HEK293 (cell line): ENCODE measurements around the gene HSPB2.

Experiments used
- KLF16 ChIP-seq: fragments of 450-650 bp; formaldehyde crosslinking; IDR thresholded peaks from 2 replicates; pipeline ENCODE4 v1.5.1; 2017; ENCODE audit warnings: missing biosample characterization, missing genetic modification characterization
- RBAK ChIP-seq: fragments of 450-650 bp; formaldehyde crosslinking; IDR thresholded peaks from 2 replicates; pipeline ENCODE4 v1.5.1; 2016; ENCODE audit warnings: missing biosample characterization, missing genetic modification characterization
- REPIN1 ChIP-seq: fragments of 450-650 bp; formaldehyde crosslinking; IDR thresholded peaks from 2 replicates; pipeline ENCODE4 v1.5.1; 2017; ENCODE audit warnings: missing biosample characterization, missing genetic modification characterization, low read depth
- ZBTB1 ChIP-seq: fragments of 450-650 bp; formaldehyde crosslinking; IDR thresholded peaks from 2 replicates; pipeline ENCODE4 v1.5.1; 2016; ENCODE audit warnings: missing biosample characterization, missing genetic modification characterization
- ZNF169 ChIP-seq: fragments of 450-650 bp; formaldehyde crosslinking; IDR thresholded peaks from 2 replicates; pipeline ENCODE4 v1.5.1; 2016; ENCODE audit warnings: missing biosample characterization, missing genetic modification characterization
- ZNF19 ChIP-seq: fragments of 450-650 bp; formaldehyde crosslinking; IDR thresholded peaks from 2 replicates; pipeline ENCODE4; 2016; ENCODE audit warnings: missing biosample characterization, missing genetic modification characterization, low read depth
- ZNF2 ChIP-seq: fragments of 450-650 bp; formaldehyde crosslinking; IDR thresholded peaks from 2 replicates; pipeline ENCODE4 v1.5.1; 2016; ENCODE audit warnings: missing biosample characterization, missing genetic modification characterization
- ZNF623 ChIP-seq: fragments of 450-650 bp; formaldehyde crosslinking; IDR thresholded peaks from 2 replicates; pipeline ENCODE4 v1.5.1; 2016; ENCODE audit warnings: missing biosample characterization, missing genetic modification characterization
- ZSCAN23 ChIP-seq: fragments of 450-650 bp; formaldehyde crosslinking; IDR thresholded peaks from 2 replicates; pipeline ENCODE4 v1.5.1; 2016; ENCODE audit warnings: missing biosample characterization, missing genetic modification characterization
- TF ChIP-seq, protein P1 (sequence below): fragments of 450-650 bp; formaldehyde crosslinking; IDR thresholded peaks from 2 replicates; pipeline ENCODE4 v1.5.1; 2016; ENCODE audit warnings: missing biosample characterization, missing genetic modification characterization, borderline replicate concordance
- TF ChIP-seq, protein P2 (sequence below): sonication (generic); formaldehyde crosslinking; IDR thresholded peaks from 2 replicates; pipeline ENCODE4 v1.8.1; 2022; ENCODE audit warnings: mild to moderate bottlenecking, moderate library complexity, missing genetic modification reagents
- TF ChIP-seq, protein P3 (sequence below): fragments of 450-650 bp; formaldehyde crosslinking; IDR thresholded peaks from 2 replicates; pipeline ENCODE4 v1.5.1; 2016; ENCODE audit warnings: missing biosample characterization, missing genetic modification characterization

DNA sequence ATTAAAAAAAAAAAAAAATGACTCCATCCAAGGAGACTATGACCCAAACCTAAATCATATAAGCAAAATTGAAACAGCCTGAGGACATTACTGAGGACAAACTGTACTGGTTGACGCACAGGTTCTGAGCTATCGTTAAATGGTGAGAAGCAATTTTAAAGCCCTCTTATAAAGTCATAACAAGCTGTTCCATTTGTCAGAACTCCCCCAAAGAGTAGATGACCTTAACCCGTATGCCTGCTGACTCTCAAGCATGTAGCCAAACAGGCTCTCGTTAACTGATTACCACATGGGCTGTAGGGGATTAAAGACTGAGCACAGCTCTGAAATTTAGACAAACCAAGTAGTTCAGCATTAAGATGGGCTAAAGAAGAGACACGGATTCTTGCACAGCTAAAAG lies 3.2 kb upstream of the HSPB2 start:
- TF ChIP-seq, protein P1, sequence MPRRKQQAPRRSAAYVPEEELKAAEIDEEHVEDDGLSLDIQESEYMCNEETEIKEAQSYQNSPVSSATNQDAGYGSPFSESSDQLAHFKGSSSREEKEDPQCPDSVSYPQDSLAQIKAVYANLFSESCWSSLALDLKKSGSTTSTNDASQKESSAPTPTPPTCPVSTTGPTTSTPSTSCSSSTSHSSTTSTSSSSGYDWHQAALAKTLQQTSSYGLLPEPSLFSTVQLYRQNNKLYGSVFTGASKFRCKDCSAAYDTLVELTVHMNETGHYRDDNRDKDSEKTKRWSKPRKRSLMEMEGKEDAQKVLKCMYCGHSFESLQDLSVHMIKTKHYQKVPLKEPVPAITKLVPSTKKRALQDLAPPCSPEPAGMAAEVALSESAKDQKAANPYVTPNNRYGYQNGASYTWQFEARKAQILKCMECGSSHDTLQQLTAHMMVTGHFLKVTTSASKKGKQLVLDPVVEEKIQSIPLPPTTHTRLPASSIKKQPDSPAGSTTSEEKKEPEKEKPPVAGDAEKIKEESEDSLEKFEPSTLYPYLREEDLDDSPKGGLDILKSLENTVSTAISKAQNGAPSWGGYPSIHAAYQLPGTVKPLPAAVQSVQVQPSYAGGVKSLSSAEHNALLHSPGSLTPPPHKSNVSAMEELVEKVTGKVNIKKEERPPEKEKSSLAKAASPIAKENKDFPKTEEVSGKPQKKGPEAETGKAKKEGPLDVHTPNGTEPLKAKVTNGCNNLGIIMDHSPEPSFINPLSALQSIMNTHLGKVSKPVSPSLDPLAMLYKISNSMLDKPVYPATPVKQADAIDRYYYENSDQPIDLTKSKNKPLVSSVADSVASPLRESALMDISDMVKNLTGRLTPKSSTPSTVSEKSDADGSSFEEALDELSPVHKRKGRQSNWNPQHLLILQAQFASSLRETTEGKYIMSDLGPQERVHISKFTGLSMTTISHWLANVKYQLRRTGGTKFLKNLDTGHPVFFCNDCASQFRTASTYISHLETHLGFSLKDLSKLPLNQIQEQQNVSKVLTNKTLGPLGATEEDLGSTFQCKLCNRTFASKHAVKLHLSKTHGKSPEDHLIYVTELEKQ (tag by site-specific recombination) = no peak
- TF ChIP-seq RBAK (tag by site-specific recombination) = no peak
- TF ChIP-seq, protein P2, sequence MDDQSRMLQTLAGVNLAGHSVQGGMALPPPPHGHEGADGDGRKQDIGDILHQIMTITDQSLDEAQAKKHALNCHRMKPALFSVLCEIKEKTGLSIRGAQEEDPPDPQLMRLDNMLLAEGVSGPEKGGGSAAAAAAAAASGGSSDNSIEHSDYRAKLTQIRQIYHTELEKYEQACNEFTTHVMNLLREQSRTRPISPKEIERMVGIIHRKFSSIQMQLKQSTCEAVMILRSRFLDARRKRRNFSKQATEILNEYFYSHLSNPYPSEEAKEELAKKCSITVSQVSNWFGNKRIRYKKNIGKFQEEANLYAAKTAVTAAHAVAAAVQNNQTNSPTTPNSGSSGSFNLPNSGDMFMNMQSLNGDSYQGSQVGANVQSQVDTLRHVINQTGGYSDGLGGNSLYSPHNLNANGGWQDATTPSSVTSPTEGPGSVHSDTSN (CRISPR knock-in tag) = no peak
- TF ChIP-seq REPIN1 = no peak
- TF ChIP-seq ZNF19 (tag by site-specific recombination) = no peak
- no peak for TF ChIP-seq ZNF2 (tag by site-specific recombination)
- no peak for TF ChIP-seq KLF16
- TF ChIP-seq ZNF623 (tag by site-specific recombination) = no peak
- TF ChIP-seq, protein P3, sequence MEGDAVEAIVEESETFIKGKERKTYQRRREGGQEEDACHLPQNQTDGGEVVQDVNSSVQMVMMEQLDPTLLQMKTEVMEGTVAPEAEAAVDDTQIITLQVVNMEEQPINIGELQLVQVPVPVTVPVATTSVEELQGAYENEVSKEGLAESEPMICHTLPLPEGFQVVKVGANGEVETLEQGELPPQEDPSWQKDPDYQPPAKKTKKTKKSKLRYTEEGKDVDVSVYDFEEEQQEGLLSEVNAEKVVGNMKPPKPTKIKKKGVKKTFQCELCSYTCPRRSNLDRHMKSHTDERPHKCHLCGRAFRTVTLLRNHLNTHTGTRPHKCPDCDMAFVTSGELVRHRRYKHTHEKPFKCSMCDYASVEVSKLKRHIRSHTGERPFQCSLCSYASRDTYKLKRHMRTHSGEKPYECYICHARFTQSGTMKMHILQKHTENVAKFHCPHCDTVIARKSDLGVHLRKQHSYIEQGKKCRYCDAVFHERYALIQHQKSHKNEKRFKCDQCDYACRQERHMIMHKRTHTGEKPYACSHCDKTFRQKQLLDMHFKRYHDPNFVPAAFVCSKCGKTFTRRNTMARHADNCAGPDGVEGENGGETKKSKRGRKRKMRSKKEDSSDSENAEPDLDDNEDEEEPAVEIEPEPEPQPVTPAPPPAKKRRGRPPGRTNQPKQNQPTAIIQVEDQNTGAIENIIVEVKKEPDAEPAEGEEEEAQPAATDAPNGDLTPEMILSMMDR (tag by site-specific recombination) = no peak
- no peak for TF ChIP-seq ZNF169 (tag by site-specific recombination)
- no peak for TF ChIP-seq ZBTB1
- no peak for TF ChIP-seq ZSCAN23 (tag by site-specific recombination)
